OCI-LY1 (cell line): ENCODE data around the gene PCYT1A.

ENCODE experiments used
- H2AFZ ChIP-seq: fragments of 200-600 bp; sonication (generic), shearing (Covaris generic); 2 replicates; pipeline ENCODE4 v1.6.0; 2014; ENCODE audit warnings: antibody characterized with exemption, mild to moderate bottlenecking, low read length
- H3F3A ChIP-seq: fragments of 200-600 bp; sonication (generic), shearing (Covaris generic); 2 replicates; pipeline ENCODE4 v1.6.0; 2014; ENCODE audit warnings: mild to moderate bottlenecking, antibody characterized with exemption, low read length, moderate library complexity; ENCODE audit not compliant: insufficient read depth
- H3K27ac ChIP-seq: fragments of 200-600 bp; sonication (generic); 2 replicates; pipeline ENCODE4 v1.5.1; 2014; ENCODE audit warnings: low read length, mixed run types, mild to moderate bottlenecking, low read depth; ENCODE audit not compliant: poor library complexity, severe bottlenecking
- H3K27me3 ChIP-seq: fragments of 200-600 bp; sonication (generic); 2 replicates; pipeline ENCODE4 v1.6.0; 2014; ENCODE audit warnings: antibody characterized with exemption, mild to moderate bottlenecking, low read length, moderate library complexity; ENCODE audit not compliant: insufficient read depth
- H3K36me3 ChIP-seq: fragments of 200-600 bp; sonication (generic); 2 replicates; pipeline ENCODE4 v1.6.1; 2014; ENCODE audit warnings: mild to moderate bottlenecking, antibody characterized with exemption, low read length, moderate library complexity, mixed read lengths; ENCODE audit not compliant: insufficient read depth
- H3K4me1 ChIP-seq: fragments of 200-600 bp; sonication (generic); 2 replicates; pipeline ENCODE4 v1.5.1; 2014; ENCODE audit warnings: mild to moderate bottlenecking, low read length, moderate library complexity; ENCODE audit not compliant: insufficient read depth, severe bottlenecking
- H3K4me2 ChIP-seq: fragments of 200-600 bp; sonication (generic), shearing (Covaris generic); 2 replicates; pipeline ENCODE4 v1.6.1; 2014; ENCODE audit warnings: low read length
- H3K4me3 ChIP-seq: fragments of 200-600 bp; sonication (generic); 2 replicates; pipeline ENCODE4 v1.5.1; 2014; ENCODE audit warnings: low read length, low read depth, mild to moderate bottlenecking, mixed read lengths; ENCODE audit not compliant: poor library complexity, severe bottlenecking
- H3K79me2 ChIP-seq: fragments of 200-600 bp; shearing (Covaris generic); 2 replicates; pipeline ENCODE4 v1.6.1; 2016; ENCODE audit warnings: mixed run types, low read length, mixed read lengths; ENCODE audit not compliant: insufficient read depth
- H3K9ac ChIP-seq: fragments of 200-600 bp; sonication (generic), shearing (Covaris generic); 2 replicates; pipeline ENCODE4 v1.6.1; 2014; ENCODE audit warnings: mild to moderate bottlenecking, low read length, mixed read lengths
- H3K9me2 ChIP-seq: fragments of 200-600 bp; sonication (generic), shearing (Covaris generic); 2 replicates; pipeline ENCODE4 v1.6.1; 2014; ENCODE audit warnings: low read depth, mild to moderate bottlenecking, low read length, mixed read lengths
- H3K9me3 ChIP-seq: fragments of 200-600 bp; shearing (Covaris generic); 2 replicates; pipeline ENCODE4 v1.6.1; 2014; ENCODE audit warnings: low read length, mixed read lengths
- H4K20me1 ChIP-seq: fragments of 200-600 bp; sonication (generic), shearing (Covaris generic); 2 replicates; pipeline ENCODE4 v1.6.0; 2016; ENCODE audit warnings: mild to moderate bottlenecking, low read length; ENCODE audit not compliant: insufficient read depth
- EZH2 ChIP-seq: fragments of 200-600 bp; sonication (generic), shearing (Covaris generic); IDR thresholded peaks from 2 replicates; pipeline ENCODE4 v1.8.0; 2017; ENCODE audit warnings: borderline replicate concordance, mixed run types, mild to moderate bottlenecking, antibody characterized with exemption, low read length, moderate library complexity, mixed read lengths
- TF ChIP-seq, protein P1 (sequence below): fragments of 200-600 bp; sonication (generic), shearing (Covaris generic); IDR thresholded peaks from 2 replicates; pipeline ENCODE4 v1.5.1; 2017; ENCODE audit warnings: mild to moderate bottlenecking, antibody characterized with exemption, low read length, moderate library complexity, mixed read lengths

PCYT1A gene

DNA sequence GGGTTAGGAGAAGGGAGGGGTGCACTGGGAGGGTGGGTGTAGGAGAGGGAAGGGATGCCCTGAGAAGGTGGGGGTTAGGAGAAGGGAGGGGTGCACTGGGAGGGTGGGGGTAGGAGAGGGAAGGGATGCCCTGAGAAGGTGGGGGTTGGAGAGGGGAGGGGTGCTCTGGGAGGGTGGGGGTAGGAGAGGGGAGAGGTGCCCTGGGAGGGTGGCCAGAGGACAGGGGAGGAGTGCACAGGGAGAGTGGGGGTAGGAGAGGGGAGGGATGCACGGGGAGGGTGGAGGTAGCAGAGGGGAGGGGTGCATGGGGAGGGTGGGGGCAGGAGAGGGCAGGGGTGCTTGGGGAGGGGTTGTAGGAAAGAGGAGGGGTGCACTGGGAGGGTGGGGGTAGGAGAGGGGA is 47.5 kb upstream of the PCYT1A start:
- H3K36me3 ChIP-seq = no peaks in the 10 kb centered on the region; the same call in 1 of the 2 replicates
- peaks cover 16% of the 10 kb centered on the region for H3K4me1 ChIP-seq
- no peaks in the 10 kb centered on the region; the same call in 1 of the 2 replicates for H3K9me3 ChIP-seq
- no peak overlapping the region for H2AFZ ChIP-seq
- H3K79me2 ChIP-seq = no peaks in the 10 kb centered on the region
- no peaks in the 10 kb centered on the region for H4K20me1 ChIP-seq
- peaks cover 11% of the 10 kb centered on the region; the same call in 1 of the 2 replicates for H3K27me3 ChIP-seq
- H3K4me2 ChIP-seq = no peak overlapping the region
- no peaks in the 10 kb centered on the region for H3F3A ChIP-seq
- H3K4me3 ChIP-seq = no peak overlapping the region
- H3K9ac ChIP-seq = no peak overlapping the region
- no peak overlapping the region for H3K27ac ChIP-seq
- H3K9me2 ChIP-seq = no peaks in the 10 kb centered on the region
- no peak for TF ChIP-seq EZH2
- TF ChIP-seq, protein P1, sequence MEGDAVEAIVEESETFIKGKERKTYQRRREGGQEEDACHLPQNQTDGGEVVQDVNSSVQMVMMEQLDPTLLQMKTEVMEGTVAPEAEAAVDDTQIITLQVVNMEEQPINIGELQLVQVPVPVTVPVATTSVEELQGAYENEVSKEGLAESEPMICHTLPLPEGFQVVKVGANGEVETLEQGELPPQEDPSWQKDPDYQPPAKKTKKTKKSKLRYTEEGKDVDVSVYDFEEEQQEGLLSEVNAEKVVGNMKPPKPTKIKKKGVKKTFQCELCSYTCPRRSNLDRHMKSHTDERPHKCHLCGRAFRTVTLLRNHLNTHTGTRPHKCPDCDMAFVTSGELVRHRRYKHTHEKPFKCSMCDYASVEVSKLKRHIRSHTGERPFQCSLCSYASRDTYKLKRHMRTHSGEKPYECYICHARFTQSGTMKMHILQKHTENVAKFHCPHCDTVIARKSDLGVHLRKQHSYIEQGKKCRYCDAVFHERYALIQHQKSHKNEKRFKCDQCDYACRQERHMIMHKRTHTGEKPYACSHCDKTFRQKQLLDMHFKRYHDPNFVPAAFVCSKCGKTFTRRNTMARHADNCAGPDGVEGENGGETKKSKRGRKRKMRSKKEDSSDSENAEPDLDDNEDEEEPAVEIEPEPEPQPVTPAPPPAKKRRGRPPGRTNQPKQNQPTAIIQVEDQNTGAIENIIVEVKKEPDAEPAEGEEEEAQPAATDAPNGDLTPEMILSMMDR = no peak

DNA sequence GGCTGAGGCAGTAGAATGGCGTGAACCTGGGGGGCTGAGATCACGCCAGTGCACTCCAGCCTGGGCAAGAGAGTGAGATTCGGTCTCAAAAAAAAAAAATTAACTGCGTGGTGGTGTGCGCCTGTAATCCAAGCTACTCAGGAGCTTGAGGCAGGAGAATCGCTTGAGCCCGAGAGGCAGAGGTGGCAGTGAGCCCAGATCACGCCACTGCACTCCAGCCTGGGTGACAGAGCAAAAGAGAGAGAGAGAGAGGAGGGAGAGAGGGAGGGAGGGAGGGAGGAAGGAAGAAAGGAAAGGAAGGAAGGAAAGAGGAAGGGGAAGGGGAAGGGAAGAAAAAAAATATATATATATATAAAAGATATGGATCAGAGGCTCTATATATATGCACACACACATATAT is 44.6 kb upstream of the PCYT1A start:
- no peaks in the 10 kb centered on the region for H3F3A ChIP-seq
- peaks cover 6% of the 10 kb centered on the region for H3K4me1 ChIP-seq
- no peak overlapping the region for H3K4me3 ChIP-seq
- no peak overlapping the region for H3K9ac ChIP-seq
- H3K9me2 ChIP-seq = no peaks in the 10 kb centered on the region
- H3K27me3 ChIP-seq = peaks cover 2% of the 10 kb centered on the region; the same call in 1 of the 2 replicates
- H3K4me2 ChIP-seq = no peak overlapping the region
- no peak overlapping the region for H3K27ac ChIP-seq
- no peaks in the 10 kb centered on the region for H4K20me1 ChIP-seq
- no peaks in the 10 kb centered on the region for H3K36me3 ChIP-seq
- H3K79me2 ChIP-seq = no peaks in the 10 kb centered on the region
- no peaks in the 10 kb centered on the region; the same call in 1 of the 2 replicates for H3K9me3 ChIP-seq
- H2AFZ ChIP-seq = no peak overlapping the region
- TF ChIP-seq EZH2 = no peak
- TF ChIP-seq, protein P1 = no peak

DNA sequence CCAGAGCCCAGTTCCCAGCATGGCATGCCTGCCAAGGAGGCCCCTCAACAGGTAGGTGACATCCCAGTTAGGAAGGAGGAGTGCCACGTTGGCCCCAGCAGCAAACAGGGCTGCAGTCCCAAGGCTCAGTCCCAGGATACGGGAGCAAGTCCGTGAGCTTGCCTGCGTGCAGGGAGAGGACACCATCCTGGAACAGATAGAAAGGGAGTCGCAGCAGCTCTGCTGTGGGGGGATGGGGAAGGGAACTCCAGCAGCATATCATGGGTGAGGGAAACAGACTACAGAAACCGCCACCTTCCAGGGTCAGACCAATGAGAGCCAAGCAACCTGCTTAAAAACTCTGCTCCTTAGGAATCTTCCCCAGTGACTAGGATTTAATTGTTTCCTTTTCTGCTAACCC is 39.9 kb upstream of the PCYT1A start:
- Histone ChIP-seq H3K4me1 (no peaks in the 10 kb centered on the region), H3K27ac (no peak overlapping the region), H3F3A (no peaks in the 10 kb centered on the region), H3K4me3 (no peak overlapping the region), H2AFZ (no peak overlapping the region), H3K79me2 (no peaks in the 10 kb centered on the region), H3K4me2 (no peak overlapping the region), H3K9ac (no peak overlapping the region), H3K9me3 (no peaks in the 10 kb centered on the region), H3K36me3 (no peaks in the 10 kb centered on the region), H4K20me1 (no peaks in the 10 kb centered on the region), H3K9me2 (no peaks in the 10 kb centered on the region), H3K27me3 (no peaks in the 10 kb centered on the region; the same call in 1 of the 2 replicates)
- no peak for TF ChIP-seq EZH2
- TF ChIP-seq, protein P1 = no peak
